ENCODE results near the gene RNF213.

- no peak for TF ChIP-seq POLR2A (IDR thresholded peaks at IDR 0.05)
- no peak for TF ChIP-seq CTCF (IDR thresholded peaks at IDR 0.05)
Measured at GRCh38 chr17:80346498-80347275, 86.0 kb downstream of the RNF213 start.
